ENCODE measurements around the gene KCTD17.

The KCTD17 gene

GRCh38 chr22:37044634-37045625 lies 6.6 kb upstream of the KCTD17 start:
- DNase-seq: no peak

GRCh38 chr22:37045958-37046357 lies 5.6 kb upstream of the KCTD17 start:
- no peak for DNase-seq

- DNase-seq: no peak
These were observed 5.0 kb upstream of the KCTD17 start for GRCh38 chr22:37046589-37046988.

- DNase-seq: no peak
These were observed 4.5 kb upstream of the KCTD17 start for GRCh38 chr22:37047006-37047405.

GRCh38 chr22:37048133-37048532 lies 3.4 kb upstream of the KCTD17 start:
- DNase-seq: no peak

GRCh38 chr22:37049224-37049623 lies 2.3 kb upstream of the KCTD17 start:
- no peak for DNase-seq

GRCh38 chr22:37050913-37051312 lies 629 bp upstream of the KCTD17 start:
- DNase-seq: no peak

GRCh38 chr22:37052386-37053309 lies 1.1 kb downstream of the KCTD17 start:
- no peak for DNase-seq

GRCh38 chr22:37053310-37054055 lies 1.9 kb downstream of the KCTD17 start:
- no peak for DNase-seq

GRCh38 chr22:37054056-37054395 lies 2.5 kb downstream of the KCTD17 start:
- DNase-seq: no peak

- DNase-seq: no peak
These were observed 3.2 kb downstream of the KCTD17 start for GRCh38 chr22:37054600-37055365.

- no peak for DNase-seq
These were observed 4.7 kb downstream of the KCTD17 start for GRCh38 chr22:37056246-37056645.

GRCh38 chr22:37057226-37057625 lies 5.7 kb downstream of the KCTD17 start:
- DNase-seq: no peak

- no peak for DNase-seq
These were observed 6.4 kb downstream of the KCTD17 start for GRCh38 chr22:37057796-37058510.

GRCh38 chr22:37058917-37059701 lies 7.6 kb downstream of the KCTD17 start:
- no peak for DNase-seq

- no peak for DNase-seq
These were observed 8.4 kb downstream of the KCTD17 start for GRCh38 chr22:37059876-37060449.

GRCh38 chr22:37060801-37061610 lies 9.5 kb downstream of the KCTD17 start:
- DNase-seq: no peak

GRCh38 chr22:37061611-37062375 lies 10.3 kb downstream of the KCTD17 start:
- DNase-seq: no peak

GRCh38 chr22:37062376-37062675 lies 10.8 kb downstream of the KCTD17 start:
- DNase-seq: no peak
